Keratinocyte (primary cell): ENCODE data around the gene CFAP100. TPM values are rescaled to one million over a fixed set of nuclear protein-coding genes. Genes with fewer than 3 reads are reported as not detected.

Experiments
- DNase-seq: peaks from one replicate; pipeline ENCODE4 v3.0.0-alpha.2; 2011; ENCODE audit warnings: low read depth, missing footprints, low spot score
- FAIRE-seq: peaks from 2 replicates; lab custom pipeline; 2011; peaks lifted over from hg19 to GRCh38; lab: Jason Lieb, UNC
- H2AFZ ChIP-seq: 2 replicates; pipeline ENCODE4 v1.6.0; 2012; ENCODE audit warnings: low read length, control low read depth, inconsistent platforms; ENCODE audit not compliant: control insufficient read depth
- H3K27ac ChIP-seq: 2 replicates; pipeline ENCODE4 v1.5.1; 2011; ENCODE audit warnings: low read length; ENCODE audit not compliant: control insufficient read depth, insufficient read depth
- H3K27me3 ChIP-seq: 3 replicates; pipeline ENCODE4 v1.6.0; 2011; ENCODE audit warnings: low read length; ENCODE audit not compliant: control insufficient read depth, insufficient read depth; ENCODE audit errors: extremely low read depth
- H3K36me3 ChIP-seq, 2 experiments: 2 replicates in 1 of 2; 3 replicates in 1 of 2; pipeline ENCODE4 v1.5.1; 2011; ENCODE audit warnings: low read length in 2 of 2, mild to moderate bottlenecking in 1 of 2; ENCODE audit not compliant: control insufficient read depth in 2 of 2, insufficient read depth in 2 of 2; ENCODE audit errors: extremely low read depth in 1 of 2
- H3K4me1 ChIP-seq: 3 replicates; pipeline ENCODE4 v1.5.1; 2011; ENCODE audit warnings: low read length; ENCODE audit not compliant: control insufficient read depth, insufficient read depth; ENCODE audit errors: extremely low read depth
- H3K4me2 ChIP-seq: 3 replicates; pipeline ENCODE4 v1.6.0; 2011; ENCODE audit warnings: low read depth, low read length; ENCODE audit not compliant: control insufficient read depth, insufficient read depth; ENCODE audit errors: extremely low read depth
- H3K4me3 ChIP-seq, 3 experiments: fragments of 200-600 bp in 1 of 3; sonication (generic) in 1 of 3; 2 replicates in 2 of 3; 3 replicates in 1 of 3; pipeline ENCODE4 v1.5.1; 2011 to 2016; ENCODE audit warnings: low read length in 3 of 3, mild to moderate bottlenecking in 3 of 3, control low read depth in 2 of 3, inconsistent platforms in 1 of 3, low read depth in 1 of 3, mixed read lengths in 1 of 3, mixed run types in 1 of 3, moderate library complexity in 1 of 3; ENCODE audit not compliant: control insufficient read depth in 2 of 3, insufficient read depth in 2 of 3; ENCODE audit errors: extremely low read depth in 1 of 3
- H3K79me2 ChIP-seq: 2 replicates; pipeline ENCODE4 v1.6.0; 2012; ENCODE audit warnings: low read length; ENCODE audit not compliant: control insufficient read depth, insufficient read depth
- H3K9ac ChIP-seq: 3 replicates; pipeline ENCODE4 v1.6.0; 2011; ENCODE audit warnings: low read length; ENCODE audit not compliant: control insufficient read depth, insufficient read depth; ENCODE audit errors: extremely low read depth
- H3K9me1 ChIP-seq: 3 replicates; pipeline ENCODE4 v1.6.0; 2011; ENCODE audit warnings: low read length; ENCODE audit not compliant: control insufficient read depth, insufficient read depth; ENCODE audit errors: extremely low read depth
- H3K9me3 ChIP-seq: 2 replicates; pipeline ENCODE4 v1.5.1; 2012; ENCODE audit warnings: low read depth, low read length; ENCODE audit not compliant: control insufficient read depth
- H4K20me1 ChIP-seq: 3 replicates; pipeline ENCODE4 v1.6.0; 2011; ENCODE audit warnings: low read length; ENCODE audit not compliant: control insufficient read depth, insufficient read depth; ENCODE audit errors: extremely low read depth
- EZH2 ChIP-seq: IDR thresholded peaks from one replicate; pipeline ENCODE4 v1.6.1; 2012; ENCODE audit warnings: inconsistent platforms, mild to moderate bottlenecking, low read length, moderate library complexity
- dilution Hi-C: fragments of 300-500 bp; cut with MboI; formaldehyde crosslinking; loops from one replicate; pipeline ENCODE4 v1.7.0; 2020; ENCODE audit warnings: low sequenced_read_pairs; ENCODE audit not compliant: extremely low pct_ligation_motif_present
- polyA plus RNA-seq, 5 experiments: library from polyadenylated mRNA; depleted of rRNA in 3 of 5; stranded (reverse) in 3 of 5; stranded (forward) in 1 of 5; unstranded in 1 of 5; fragments of >200 nt; gene quantifications; 1 replicate in 1 of 5; 2 replicates in 3 of 5; 3 replicates in 1 of 5; pipeline versions ENCODE4 v1.2.1 to v1.2.3, GENCODE V29; 2011 to 2012; ENCODE audit warnings: missing spikeins in 2 of 5, low read depth in 1 of 5, low replicate concordance in 1 of 5
- TF ChIP-seq, protein P1 (sequence below), 3 experiments: IDR thresholded peaks in 1 of 3; conservative IDR thresholded peaks in 1 of 3; optimal IDR thresholded peaks in 1 of 3; 2 replicates in 2 of 3; 3 replicates in 1 of 3; pipeline versions ENCODE3 to v1.5.1; 2011; ENCODE audit warnings: low read length in 3 of 3, mild to moderate bottlenecking in 3 of 3, moderate library complexity in 2 of 3, control low read depth in 1 of 3, inconsistent platforms in 1 of 3; ENCODE audit not compliant: insufficient read depth in 2 of 3; ENCODE audit errors: extremely low read depth in 1 of 3

The CFAP100 gene
- polyA plus RNA-seq, 1 donor (not counting 4 experiments of a cell fraction or from before 2014, with no cell fraction given), result not detected

DNA sequence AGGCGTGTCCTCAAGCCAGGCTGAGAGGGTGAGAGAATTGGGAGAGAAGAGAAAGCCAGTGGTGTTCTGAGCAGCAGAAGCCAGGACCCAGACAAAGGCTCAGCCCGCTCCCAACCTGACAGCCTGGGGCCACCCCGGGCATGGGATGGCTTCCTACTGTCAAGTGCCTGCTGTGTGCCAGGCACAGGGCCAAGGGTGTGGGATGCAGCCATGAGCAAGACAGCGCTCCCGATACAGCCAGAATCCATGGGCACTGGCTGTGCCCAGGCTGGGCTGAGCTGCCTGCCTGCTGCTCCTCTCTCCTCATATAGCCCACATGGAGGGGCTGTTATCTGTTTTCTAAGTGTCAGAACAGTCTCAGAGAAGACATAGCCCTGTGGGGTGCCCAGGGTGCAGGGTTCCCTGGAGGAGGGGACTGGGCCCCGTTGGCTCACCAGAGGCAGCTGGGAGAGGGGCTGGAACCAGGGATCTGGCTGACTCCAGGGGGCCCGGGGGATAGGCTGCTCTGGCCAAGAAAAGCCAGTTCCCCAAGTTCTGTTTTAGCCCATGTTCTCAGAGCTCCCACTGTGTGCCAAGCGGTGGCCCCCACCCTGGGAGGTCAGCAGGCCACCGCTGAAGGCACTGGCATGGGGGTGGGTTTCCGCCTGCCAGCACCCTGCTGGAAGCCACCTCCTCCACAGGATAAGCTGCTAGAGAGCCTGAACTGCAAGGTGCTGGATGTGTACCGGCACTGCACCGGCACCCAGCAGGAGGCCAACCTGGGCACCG lies 39.0 kb downstream of the CFAP100 start:
- no peak overlapping the region for H3K9ac ChIP-seq
- no peaks in the 10 kb centered on the region for H3K79me2 ChIP-seq
- no peak for FAIRE-seq

DNA sequence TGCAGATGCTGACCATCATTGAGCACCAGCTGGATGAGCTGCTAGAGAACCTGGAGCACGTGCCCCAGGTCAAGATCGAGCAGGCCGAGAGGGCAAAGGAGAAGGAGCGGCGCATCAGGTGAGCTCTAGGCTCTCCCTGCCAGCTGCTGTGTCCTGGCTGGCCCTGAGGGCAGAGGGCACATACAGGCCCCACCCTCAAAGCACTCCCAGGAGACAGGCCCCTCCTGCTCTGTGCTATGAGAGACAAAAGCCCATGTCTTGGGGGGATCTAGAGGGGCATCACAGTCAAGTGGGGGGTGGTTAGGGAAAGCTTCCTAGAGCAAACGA lies 39.5 kb downstream of the CFAP100 start:
- Histone ChIP-seq H2AFZ (no peak overlapping the region), H3K9me1 (no peaks in the 10 kb centered on the region), H3K27me3 (no peaks in the 10 kb centered on the region), H4K20me1 (no peaks in the 10 kb centered on the region), H3K4me1 (no peaks in the 10 kb centered on the region), H3K36me3 (peaks cover 5 to 13% of the 10 kb centered on the region in 2 experiments), H3K27ac (no peak overlapping the region), H3K9me3 (no peaks in the 10 kb centered on the region), H3K4me2 (no peak overlapping the region), H3K4me3 (no peak overlapping the region), H3K79me2 (no peaks in the 10 kb centered on the region), H3K9ac (no peak overlapping the region)
- TF ChIP-seq, protein P1, sequence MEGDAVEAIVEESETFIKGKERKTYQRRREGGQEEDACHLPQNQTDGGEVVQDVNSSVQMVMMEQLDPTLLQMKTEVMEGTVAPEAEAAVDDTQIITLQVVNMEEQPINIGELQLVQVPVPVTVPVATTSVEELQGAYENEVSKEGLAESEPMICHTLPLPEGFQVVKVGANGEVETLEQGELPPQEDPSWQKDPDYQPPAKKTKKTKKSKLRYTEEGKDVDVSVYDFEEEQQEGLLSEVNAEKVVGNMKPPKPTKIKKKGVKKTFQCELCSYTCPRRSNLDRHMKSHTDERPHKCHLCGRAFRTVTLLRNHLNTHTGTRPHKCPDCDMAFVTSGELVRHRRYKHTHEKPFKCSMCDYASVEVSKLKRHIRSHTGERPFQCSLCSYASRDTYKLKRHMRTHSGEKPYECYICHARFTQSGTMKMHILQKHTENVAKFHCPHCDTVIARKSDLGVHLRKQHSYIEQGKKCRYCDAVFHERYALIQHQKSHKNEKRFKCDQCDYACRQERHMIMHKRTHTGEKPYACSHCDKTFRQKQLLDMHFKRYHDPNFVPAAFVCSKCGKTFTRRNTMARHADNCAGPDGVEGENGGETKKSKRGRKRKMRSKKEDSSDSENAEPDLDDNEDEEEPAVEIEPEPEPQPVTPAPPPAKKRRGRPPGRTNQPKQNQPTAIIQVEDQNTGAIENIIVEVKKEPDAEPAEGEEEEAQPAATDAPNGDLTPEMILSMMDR (optimal IDR thresholded peaks at IDR 0.05 in 1 of 3, IDR thresholded peaks at IDR 0.05 in 1 of 3, conservative IDR thresholded peaks at IDR 0.05 in 1 of 3; ENCODE audit: extremely low read depth in 1 of 3, insufficient read depth in 2 of 3, low read length in 3 of 3), result no peak
- TF ChIP-seq EZH2, result no peak
- dilution Hi-C loops, result no loop called here
- FAIRE-seq (no peak), DNase-seq (no peak)

More for the DNA sequence above, 39.0 kb downstream of the CFAP100 start:
- no peak for TF ChIP-seq EZH2
- TF ChIP-seq, protein P1 (optimal IDR thresholded peaks at IDR 0.05 in 1 of 3, IDR thresholded peaks at IDR 0.05 in 1 of 3, conservative IDR thresholded peaks at IDR 0.05 in 1 of 3; ENCODE audit: extremely low read depth in 1 of 3, insufficient read depth in 2 of 3, low read length in 3 of 3), result no peak
- no peaks in the 10 kb centered on the region for H4K20me1 ChIP-seq
- no peak overlapping the region for H3K4me3 ChIP-seq
- H3K9me3 ChIP-seq, result no peaks in the 10 kb centered on the region
- H2AFZ ChIP-seq, result no peak overlapping the region
- no peak overlapping the region for H3K4me2 ChIP-seq
- no peak for DNase-seq
- H3K27ac ChIP-seq, result no peak overlapping the region
- dilution Hi-C loops, result no loop called here
- peaks cover 5 to 10% of the 10 kb centered on the region in 2 experiments for H3K36me3 ChIP-seq
- no peaks in the 10 kb centered on the region for H3K9me1 ChIP-seq
- no peaks in the 10 kb centered on the region for H3K4me1 ChIP-seq
- H3K27me3 ChIP-seq, result no peaks in the 10 kb centered on the region
